ENCODE measurements around the gene MTHFS.
"Not testable (repeated sequence)": the region's sequence is repeated elsewhere in the genome, so short reads cannot be mapped to it uniquely, and the experiment has no call there.

Gene MTHFS

DNA sequence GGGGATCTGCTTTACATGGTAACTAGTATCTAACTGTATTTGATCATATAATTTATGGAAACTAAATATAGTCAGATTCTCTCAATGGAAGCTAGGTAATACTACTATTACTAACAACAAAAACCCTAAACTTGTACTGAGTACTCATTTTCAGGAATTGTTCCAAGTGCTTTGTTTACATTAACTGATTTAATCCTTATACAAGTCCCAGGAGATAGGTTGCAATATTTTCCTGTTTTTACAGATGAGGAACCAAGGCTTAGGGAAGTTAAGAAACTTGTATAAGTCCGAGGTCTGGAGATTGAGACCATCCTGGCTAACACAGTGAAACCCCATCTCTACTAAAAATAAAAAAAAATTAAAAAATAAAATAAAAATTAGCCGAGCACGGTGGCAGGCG lies 7.5 kb upstream of the MTHFS start:
- H4K20me1 ChIP-seq: no peaks in the 10 kb centered on the region
- peak overlapping the region in 4 of 11 experiments; percentile 9 to 40 (median 32); a peak in 5 of 22 replicates for H3K27ac ChIP-seq
- no peaks in the 10 kb centered on the region for H3K27me3 ChIP-seq
- peak overlapping the region in 9 of 11 experiments; percentile 3 to 58 (median 46); a peak in 14 of 22 replicates for H3K4me2 ChIP-seq
- peaks cover 11 to 49% (median 38%) of the 10 kb centered on the region in 11 experiments; a peak in 20 of 22 replicates for H3K36me3 ChIP-seq
- no peak overlapping the region for H3K9ac ChIP-seq
- no peak overlapping the region; a peak in 1 of 20 replicates for H3K4me3 ChIP-seq
- H3K9me3 ChIP-seq (replicated peaks in 1 of 11): peaks cover 7 to 51% (median 29%) of the 10 kb centered on the region in 11 experiments
- TF ChIP-seq Cebpa-rat (IDR thresholded peaks at IDR 0.05): no peak
- peaks cover 21 to 51% (median 38%) of the 10 kb centered on the region in 10 experiments; a peak in 19 of 20 replicates for H3K4me1 ChIP-seq

DNA sequence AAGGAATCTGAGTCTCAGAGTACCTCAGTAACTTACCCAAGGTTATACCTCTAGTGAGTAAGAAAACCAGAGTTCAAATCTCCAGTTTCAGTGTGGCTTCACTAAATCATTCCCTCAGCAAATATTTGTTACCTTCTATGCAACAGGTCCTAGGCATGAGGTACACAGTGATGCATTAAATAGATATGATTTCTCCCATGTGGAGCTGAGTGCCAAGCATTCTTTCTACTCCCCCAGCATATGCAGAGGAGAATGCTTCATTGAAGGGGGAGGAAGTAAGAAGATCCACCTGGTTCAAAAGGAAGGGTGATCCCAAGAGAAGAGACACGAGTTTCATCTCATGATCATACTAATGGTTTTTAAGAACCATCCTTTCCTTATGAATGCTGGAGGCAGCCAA lies 6.8 kb upstream of the MTHFS start:
- Histone ChIP-seq H3K9ac (no peak overlapping the region), H3K9me3 (replicated peaks in 1 of 11) (peaks cover under 1 to 44% (median 23%) of the 10 kb centered on the region in 11 experiments; a peak in 19 of 22 replicates), H3K27me3 (no peaks in the 10 kb centered on the region), H3K27ac (peak overlapping the region in 2 of 11 experiments; percentile 26 to 40; a peak in 2 of 22 replicates), H3K4me3 (no peak overlapping the region), H3K36me3 (peaks cover 11 to 43% (median 36%) of the 10 kb centered on the region in 11 experiments; a peak in 19 of 22 replicates), H3K4me1 (peaks cover 21 to 57% (median 40%) of the 10 kb centered on the region in 10 experiments; a peak in 19 of 20 replicates), H4K20me1 (no peaks in the 10 kb centered on the region), H3K4me2 (peak overlapping the region in 5 of 11 experiments; percentile 11 to 57 (median 54); a peak in 3 of 22 replicates)
- TF ChIP-seq Cebpa-rat (IDR thresholded peaks at IDR 0.05): no peak

DNA sequence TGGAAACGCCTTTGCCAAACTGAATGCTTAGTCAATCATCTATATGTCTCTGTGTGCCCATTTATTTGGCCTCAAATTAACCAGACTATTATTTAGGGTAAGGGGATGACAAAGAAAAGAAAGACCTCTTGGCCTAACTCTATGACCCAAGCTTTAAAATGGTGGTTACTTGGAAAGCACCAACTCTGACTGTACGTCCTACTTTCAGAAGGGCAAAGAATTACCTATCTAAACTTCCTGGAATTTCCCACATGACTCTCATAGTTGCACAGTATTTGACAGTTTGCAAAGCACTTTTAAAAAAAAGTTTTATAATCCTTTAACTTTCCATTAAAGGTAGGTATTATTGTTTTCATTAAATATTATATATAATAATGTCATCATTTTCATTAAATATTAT lies 6.3 kb upstream of the MTHFS start:
- Histone ChIP-seq H3K27ac (no peak overlapping the region), H3K9me3 (replicated peaks in 1 of 11) (peaks cover 0 to 40% (median 19%) of the 10 kb centered on the region in 11 experiments; a peak in 19 of 22 replicates), H3K9ac (no peak overlapping the region), H4K20me1 (no peaks in the 10 kb centered on the region), H3K4me2 (no peak overlapping the region), H3K4me1 (peaks cover 25 to 62% (median 45%) of the 10 kb centered on the region in 10 experiments), H3K36me3 (peaks cover 8 to 38% (median 32%) of the 10 kb centered on the region in 11 experiments; a peak in 19 of 22 replicates), H3K27me3 (no peaks in the 10 kb centered on the region), H3K4me3 (no peak overlapping the region)
- TF ChIP-seq Cebpa-rat (IDR thresholded peaks at IDR 0.05): no peak

DNA sequence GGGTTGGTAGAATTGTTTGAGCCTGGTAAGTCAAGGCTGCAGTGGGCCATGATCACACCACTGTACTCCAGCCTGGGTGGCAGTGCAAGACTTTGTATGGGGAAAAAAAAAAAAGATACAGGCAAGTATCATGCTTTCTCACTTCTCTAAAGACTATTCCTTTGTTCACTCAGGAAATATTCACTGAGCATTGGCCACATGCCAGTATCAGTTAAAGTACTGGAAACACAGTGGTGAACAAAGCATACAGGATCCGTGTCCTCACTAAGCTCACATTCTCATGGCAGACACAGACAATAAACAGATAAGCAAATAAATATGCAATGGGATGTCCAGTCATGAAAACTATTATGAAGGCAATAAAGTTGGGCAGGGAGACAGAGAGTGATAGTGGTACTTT lies 5.1 kb upstream of the MTHFS start:
- Histone ChIP-seq H3K36me3 (peaks cover 0 to 26% (median 21%) of the 10 kb centered on the region in 11 experiments; a peak in 15 of 22 replicates), H3K4me2 (peak overlapping the region; percentile 9 to 55 (median 35); a peak in 20 of 22 replicates), H3K4me1 (peaks cover 36 to 72% (median 56%) of the 10 kb centered on the region in 10 experiments), H3K4me3 (no peak overlapping the region), H3K9me3 (replicated peaks in 1 of 11) (peaks cover 0 to 31% (median 12%) of the 10 kb centered on the region in 11 experiments; a peak in 14 of 22 replicates), H4K20me1 (no peaks in the 10 kb centered on the region), H3K9ac (no peak overlapping the region), H3K27ac (peak overlapping the region in 6 of 11 experiments; percentile 1 to 32 (median 14); a peak in 3 of 22 replicates), H3K27me3 (no peaks in the 10 kb centered on the region)
- no peak for TF ChIP-seq Cebpa-rat (IDR thresholded peaks at IDR 0.05)

DNA sequence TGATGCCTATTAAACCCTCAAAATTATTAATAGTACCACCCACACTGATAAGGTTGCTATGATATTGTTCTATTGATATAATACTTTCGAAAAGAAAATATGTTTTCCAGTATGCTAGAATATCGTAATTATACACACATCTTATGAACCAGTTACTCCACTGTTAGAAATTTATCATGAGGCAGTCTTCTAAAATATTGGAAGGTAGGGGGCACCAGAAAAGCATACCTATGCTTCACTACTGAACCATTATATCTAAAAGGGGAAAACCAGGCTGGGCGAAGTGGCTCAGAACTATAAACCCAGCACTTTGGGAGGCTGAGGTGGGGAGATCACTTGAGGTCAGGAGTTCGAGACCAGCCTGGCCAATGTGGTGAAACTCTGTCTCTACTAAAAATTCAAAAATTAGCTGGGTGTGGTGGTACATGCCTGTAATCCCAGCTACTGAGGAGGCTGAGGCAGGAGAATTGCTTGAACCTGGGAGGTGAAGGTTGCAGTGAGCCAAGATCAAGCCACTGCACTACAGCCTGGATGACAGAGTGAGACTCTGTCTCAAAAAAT lies 4.1 kb upstream of the MTHFS start:
- not testable (repeated sequence) for H3K27me3 ChIP-seq, H3K4me2 ChIP-seq, H3K27ac ChIP-seq, H3K9ac ChIP-seq, H4K20me1 ChIP-seq, H3K4me3 ChIP-seq
- peaks cover 0 to 16% (median 13%) of the 10 kb centered on the region in 11 experiments; a peak in 12 of 22 replicates for H3K36me3 ChIP-seq
- H3K4me1 ChIP-seq: peaks cover 41 to 75% (median 61%) of the 10 kb centered on the region in 10 experiments
- H3K9me3 ChIP-seq (replicated peaks in 1 of 11): peaks cover 0 to 21% (median 6%) of the 10 kb centered on the region in 11 experiments; a peak in 10 of 22 replicates

DNA sequence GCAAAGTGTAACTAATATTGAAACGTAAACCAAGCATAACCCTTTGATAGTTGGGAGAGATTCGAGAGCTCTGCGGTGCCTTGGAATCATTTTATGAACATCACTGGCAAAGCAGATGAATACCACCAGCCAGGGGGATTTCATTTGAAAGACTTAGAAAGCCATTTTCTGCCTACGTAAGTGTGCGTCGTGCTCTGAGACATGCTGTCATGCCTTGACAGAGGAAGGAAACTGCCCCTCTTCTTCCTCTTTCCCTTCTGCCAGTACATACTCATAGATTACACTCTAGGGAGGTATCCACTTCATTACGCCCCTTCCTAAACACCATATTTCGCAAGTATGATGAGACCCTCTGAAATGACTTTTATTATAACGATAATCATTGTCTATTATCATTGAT lies 3.3 kb upstream of the MTHFS start:
- Histone ChIP-seq H3K27ac (peak overlapping the region in 7 of 11 experiments; percentile 21 to 53 (median 30); a peak in 9 of 22 replicates), H3K9me3 (replicated peaks in 1 of 11) (peaks cover 0 to 13% (median 3%) of the 10 kb centered on the region in 11 experiments; a peak in 7 of 22 replicates), H3K27me3 (no peaks in the 10 kb centered on the region), H3K4me3 (no peak overlapping the region), H3K4me1 (peaks cover 40 to 75% (median 62%) of the 10 kb centered on the region in 10 experiments), H3K9ac (no peak overlapping the region), H3K4me2 (peak overlapping the region; percentile 6 to 58 (median 37); a peak in 17 of 22 replicates), H3K36me3 (peaks cover 0 to 10% (median 5%) of the 10 kb centered on the region in 11 experiments; a peak in 9 of 22 replicates), H4K20me1 (no peaks in the 10 kb centered on the region)
- no peak for TF ChIP-seq Cebpa-rat (IDR thresholded peaks at IDR 0.05)

DNA sequence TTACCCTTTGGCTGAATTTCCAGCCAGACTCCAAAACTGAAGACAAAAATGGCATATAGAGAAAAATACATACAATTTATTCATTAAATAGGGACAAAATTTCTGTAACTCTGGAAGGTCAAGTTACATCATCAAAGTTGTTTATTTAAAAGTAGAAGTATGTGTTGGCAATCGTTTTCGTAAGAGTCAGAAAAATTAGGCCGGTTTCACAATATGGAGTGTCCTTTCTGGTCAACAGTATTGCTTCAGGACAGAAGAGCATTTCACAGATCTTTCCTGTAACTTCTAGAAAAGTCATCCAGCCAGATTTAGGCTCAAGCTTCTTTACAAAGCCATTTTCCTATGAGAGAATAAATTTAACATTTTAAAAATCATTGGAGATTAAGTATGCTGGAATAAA lies 2.0 kb upstream of the MTHFS start:
- not testable (repeated sequence) for H4K20me1 ChIP-seq; H3K4me3 ChIP-seq; H3K27me3 ChIP-seq; H3K9me3 ChIP-seq (replicated peaks in 1 of 11); H3K9ac ChIP-seq
- Histone ChIP-seq H3K27ac (peak overlapping the region in 8 of 11 experiments; percentile 96 to 99 (median 97); a peak in 14 of 22 replicates), H3K36me3 (peaks cover 0 to 16% (median 4%) of the 10 kb centered on the region in 11 experiments; a peak in 6 of 22 replicates), H3K4me1 (peaks cover 31 to 66% (median 54%) of the 10 kb centered on the region in 10 experiments), H3K4me2 (peak overlapping the region in 10 of 11 experiments; percentile 27 to 96 (median 93); a peak in 14 of 22 replicates)

DNA sequence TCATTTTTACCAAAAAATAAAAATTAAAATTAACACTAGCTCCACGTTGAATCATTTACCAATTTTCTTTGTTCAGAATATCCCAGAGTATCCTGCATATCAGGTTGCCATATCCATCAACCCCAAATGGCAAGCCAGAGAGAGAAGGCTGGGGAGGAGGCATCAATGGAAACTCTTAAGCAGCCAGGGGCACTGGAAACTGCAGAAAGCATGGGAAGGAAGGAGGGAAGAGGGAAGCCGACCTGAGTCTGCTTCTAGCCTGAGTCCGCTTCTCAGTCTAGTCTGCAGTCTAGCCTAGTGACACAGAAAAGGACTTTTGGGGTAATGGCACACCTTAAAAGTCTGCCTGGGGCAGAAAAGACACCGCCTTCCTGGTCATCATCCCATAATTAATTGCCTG lies 1.6 kb upstream of the MTHFS start:
- Histone ChIP-seq H3K4me3 (no peak overlapping the region), H3K27ac (peak overlapping the region in 9 of 11 experiments; percentile 96 to 99 (median 97); a peak in 17 of 22 replicates), H3K9ac (peak overlapping the region in 4 of 11 experiments; percentile 2 to 96 (median 56); a peak in 5 of 22 replicates), H3K36me3 (peaks cover 0 to 14% (median 6%) of the 10 kb centered on the region in 11 experiments; a peak in 6 of 22 replicates), H3K4me1 (peaks cover 31 to 64% (median 52%) of the 10 kb centered on the region in 10 experiments), H3K27me3 (no peaks in the 10 kb centered on the region), H3K9me3 (replicated peaks in 1 of 11) (peaks cover 0 to 7% (median 0%) of the 10 kb centered on the region in 11 experiments; a peak in 5 of 22 replicates), H3K4me2 (peak overlapping the region; percentile 27 to 96 (median 92)), H4K20me1 (no peaks in the 10 kb centered on the region)
- TF ChIP-seq Cebpa-rat (IDR thresholded peaks at IDR 0.05): no peak

DNA sequence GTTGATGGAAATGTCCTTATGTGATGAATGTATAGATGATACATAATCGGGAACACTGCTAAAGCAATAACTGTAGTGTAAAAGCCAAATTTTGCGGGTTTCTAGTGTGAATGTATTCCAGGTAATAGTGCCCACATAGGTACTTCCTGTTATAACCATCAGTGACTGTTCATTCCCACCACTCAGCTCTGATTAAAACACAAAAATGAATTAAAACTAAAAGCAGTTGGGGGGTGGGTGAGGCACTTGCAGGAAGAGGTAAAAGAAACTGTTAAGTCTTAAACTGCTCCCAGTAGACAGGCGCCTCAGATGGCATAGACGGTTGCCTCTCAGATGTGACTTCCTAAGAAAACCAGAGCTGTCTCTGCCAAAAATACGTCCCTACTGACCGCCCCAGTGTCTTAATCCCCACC lies 893 bp upstream of the MTHFS start:
- H3K9ac ChIP-seq: peak overlapping the region in 9 of 11 experiments; percentile 93 to 98 (median 96); a peak in 14 of 22 replicates
- H3K4me3 ChIP-seq: peak overlapping the region; percentile 68 to 86 (median 76); a peak in 19 of 20 replicates
- H4K20me1 ChIP-seq: no peaks in the 10 kb centered on the region
- H3K36me3 ChIP-seq: peaks cover 0 to 20% (median 9%) of the 10 kb centered on the region in 11 experiments; a peak in 11 of 22 replicates
- TF ChIP-seq Cebpa-rat (IDR thresholded peaks at IDR 0.05): no peak
- peaks cover 31 to 64% (median 52%) of the 10 kb centered on the region in 10 experiments for H3K4me1 ChIP-seq
- peak overlapping the region; percentile 80 to 96 (median 92) for H3K4me2 ChIP-seq
- peak overlapping the region in 10 of 11 experiments; percentile 96 to 99 (median 97); a peak in 19 of 22 replicates for H3K27ac ChIP-seq
- no peaks in the 10 kb centered on the region for H3K27me3 ChIP-seq
- H3K9me3 ChIP-seq (replicated peaks in 1 of 11): peaks cover 0 to 7% (median 0%) of the 10 kb centered on the region in 11 experiments; a peak in 6 of 22 replicates

All from BLaER1 treated with 17β-estradiol and CSF1 and Interleukin-3, amounts not matched to agents 10 nM and 100 nM (cell line).